Measurements from ENCODE around the gene ANKFN1. TPM values are rescaled to one million over a fixed set of nuclear protein-coding genes. Genes with fewer than 3 reads are reported as not detected.

Gene ANKFN1
- total RNA-seq, 2 donors from 2014 or later = 0.26 to 0.33 TPM

DNA sequence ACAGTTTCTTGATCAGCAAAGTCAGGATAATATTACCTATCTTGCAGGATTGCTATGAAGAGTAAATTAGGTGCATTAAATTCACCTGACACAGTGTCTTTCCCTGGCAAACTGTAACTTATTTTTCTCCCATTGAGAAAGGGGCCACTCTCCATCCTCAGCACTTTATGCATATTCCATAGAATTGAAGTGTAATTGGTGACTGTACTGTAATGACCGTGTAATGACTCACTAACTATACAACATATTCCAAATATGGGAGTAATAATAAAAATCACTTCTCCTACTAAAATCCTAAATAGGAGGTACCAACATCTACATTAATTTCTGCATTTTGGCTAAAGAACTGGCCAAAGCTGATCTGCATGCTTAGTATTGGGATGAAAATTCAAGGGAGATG is 298.4 kb downstream of the ANKFN1 start:
- DNase-seq = no peak
- WGBS, 2 donors = 76 to 77% methylated on average over 1 of the region's 1 CpG
- TF ChIP-seq, protein P1, sequence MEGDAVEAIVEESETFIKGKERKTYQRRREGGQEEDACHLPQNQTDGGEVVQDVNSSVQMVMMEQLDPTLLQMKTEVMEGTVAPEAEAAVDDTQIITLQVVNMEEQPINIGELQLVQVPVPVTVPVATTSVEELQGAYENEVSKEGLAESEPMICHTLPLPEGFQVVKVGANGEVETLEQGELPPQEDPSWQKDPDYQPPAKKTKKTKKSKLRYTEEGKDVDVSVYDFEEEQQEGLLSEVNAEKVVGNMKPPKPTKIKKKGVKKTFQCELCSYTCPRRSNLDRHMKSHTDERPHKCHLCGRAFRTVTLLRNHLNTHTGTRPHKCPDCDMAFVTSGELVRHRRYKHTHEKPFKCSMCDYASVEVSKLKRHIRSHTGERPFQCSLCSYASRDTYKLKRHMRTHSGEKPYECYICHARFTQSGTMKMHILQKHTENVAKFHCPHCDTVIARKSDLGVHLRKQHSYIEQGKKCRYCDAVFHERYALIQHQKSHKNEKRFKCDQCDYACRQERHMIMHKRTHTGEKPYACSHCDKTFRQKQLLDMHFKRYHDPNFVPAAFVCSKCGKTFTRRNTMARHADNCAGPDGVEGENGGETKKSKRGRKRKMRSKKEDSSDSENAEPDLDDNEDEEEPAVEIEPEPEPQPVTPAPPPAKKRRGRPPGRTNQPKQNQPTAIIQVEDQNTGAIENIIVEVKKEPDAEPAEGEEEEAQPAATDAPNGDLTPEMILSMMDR (IDR thresholded peaks at IDR 0.05) = no peak
- TF ChIP-seq POLR2A (IDR thresholded peaks at IDR 0.05) = no peak
- H3K36me3 ChIP-seq (replicated peaks in 1 of 2; ENCODE audit: insufficient read depth in 1 of 2, low read depth in 2 of 2) = no peaks in the 10 kb centered on the region
- H3K9me3 ChIP-seq = no peaks in the 10 kb centered on the region
- no peaks in the 10 kb centered on the region for H3K27me3 ChIP-seq
- ATAC-seq = no peak
- no peaks in the 10 kb centered on the region for H3K4me1 ChIP-seq
- intact Hi-C loops (cut with DNase I) = no loop called here
- no peak overlapping the region for H3K4me3 ChIP-seq
- no peak overlapping the region for H3K27ac ChIP-seq

DNA sequence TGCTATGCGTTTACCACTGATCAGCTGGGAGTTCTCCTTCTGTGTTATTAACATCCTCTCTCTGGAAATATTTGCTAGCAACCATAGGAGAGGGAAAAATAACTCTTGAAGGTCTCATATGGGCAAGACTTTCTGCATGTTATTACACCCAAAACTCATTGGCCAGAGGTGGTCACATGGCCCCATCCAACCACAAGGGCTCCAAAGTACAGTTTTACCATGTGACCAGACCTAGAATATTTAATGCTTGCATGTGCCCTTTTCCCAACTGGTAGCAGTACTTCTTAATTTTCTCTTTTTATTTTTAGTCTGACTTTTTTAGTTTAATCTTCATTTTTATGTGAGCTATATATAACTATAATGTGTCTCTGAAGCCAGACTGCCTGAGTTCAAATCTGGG is 299.2 kb downstream of the ANKFN1 start:
- H3K4me1 ChIP-seq = no peaks in the 10 kb centered on the region
- no peaks in the 10 kb centered on the region for H3K9me3 ChIP-seq
- no peaks in the 10 kb centered on the region for H3K36me3 ChIP-seq (replicated peaks in 1 of 2; ENCODE audit: insufficient read depth in 1 of 2, low read depth in 2 of 2)
- ATAC-seq (no peak), DNase-seq (no peak)
- no peak overlapping the region for H3K4me3 ChIP-seq
- no peaks in the 10 kb centered on the region for H3K27me3 ChIP-seq
- TF ChIP-seq POLR2A (IDR thresholded peaks at IDR 0.05) = no peak
- TF ChIP-seq, protein P1 (IDR thresholded peaks at IDR 0.05) = no peak
- 56 to 81% methylated on average over 1 of the region's 1 CpG for WGBS, 2 donors
- intact Hi-C loops (cut with DNase I) = no loop called here
- no peak overlapping the region for H3K27ac ChIP-seq

DNA sequence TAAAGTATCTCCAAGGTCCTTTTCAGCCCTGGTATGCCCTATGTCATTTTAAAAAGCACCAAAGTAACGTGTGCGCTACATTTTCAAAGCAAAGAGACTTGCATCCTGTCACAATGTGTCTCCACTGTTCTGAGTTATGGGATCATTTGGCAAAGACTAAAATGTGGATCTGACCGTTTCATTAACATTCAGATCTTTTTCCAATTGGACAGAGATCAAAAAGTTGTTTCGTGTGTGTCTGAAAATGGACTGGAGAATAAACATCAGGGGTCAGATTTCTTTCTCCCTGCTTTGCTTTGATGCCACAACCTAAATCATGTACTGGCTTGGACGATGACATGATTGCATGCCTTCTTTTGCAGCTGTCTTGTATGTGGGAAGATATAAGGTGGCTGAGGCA is 304.2 kb downstream of the ANKFN1 start:
- no peak for ATAC-seq
- WGBS, 2 donors = 45 to 51% methylated on average over 5 of the region's 5 CpGs
- TF ChIP-seq, protein P1 (IDR thresholded peaks at IDR 0.05) = no peak
- TF ChIP-seq POLR2A (IDR thresholded peaks at IDR 0.05) = no peak

DNA sequence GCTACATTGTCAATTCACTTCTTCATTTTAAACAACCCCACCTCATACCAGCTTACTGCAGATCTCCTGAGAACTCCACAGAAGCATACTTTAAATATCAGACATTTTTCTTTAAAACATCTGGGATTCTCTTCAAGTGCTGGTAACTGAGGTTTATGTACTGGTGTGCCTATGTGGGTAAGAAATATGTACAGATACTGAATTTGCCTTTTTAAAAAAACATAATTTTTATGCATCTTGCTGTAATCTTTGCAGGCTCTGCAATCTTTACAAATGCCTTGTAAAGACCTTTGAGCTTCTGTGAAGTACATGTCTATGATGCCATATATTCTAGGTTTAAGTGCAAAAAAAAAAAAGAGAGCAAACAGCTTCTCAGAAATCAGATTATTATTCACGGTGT is 312.6 kb downstream of the ANKFN1 start:
- Histone ChIP-seq H3K4me3 (no peak overlapping the region), H3K27ac (no peak overlapping the region), H3K27me3 (no peaks in the 10 kb centered on the region), H3K4me1 (no peaks in the 10 kb centered on the region), H3K36me3 (replicated peaks in 1 of 2; ENCODE audit: insufficient read depth in 1 of 2, low read depth in 2 of 2) (no peaks in the 10 kb centered on the region), H3K9me3 (no peaks in the 10 kb centered on the region)
- intact Hi-C loops (cut with DNase I) = no loop called here
- WGBS, 2 donors = 59 to 71% methylated on average over 1 of the region's 1 CpG
- no peak for DNase-seq
- ATAC-seq = no peak
- TF ChIP-seq, protein P1 (IDR thresholded peaks at IDR 0.05) = no peak
- no peak for TF ChIP-seq POLR2A (IDR thresholded peaks at IDR 0.05)

More for the DNA sequence above, 304.2 kb downstream of the ANKFN1 start:
- Histone ChIP-seq H3K36me3 (replicated peaks in 1 of 2; ENCODE audit: insufficient read depth in 1 of 2, low read depth in 2 of 2) (no peaks in the 10 kb centered on the region), H3K27me3 (no peaks in the 10 kb centered on the region), H3K9me3 (no peaks in the 10 kb centered on the region), H3K4me3 (no peak overlapping the region), H3K27ac (no peak overlapping the region), H3K4me1 (no peaks in the 10 kb centered on the region)
- intact Hi-C loops (cut with DNase I) = no loop called here
- DNase-seq = no peak

DNA sequence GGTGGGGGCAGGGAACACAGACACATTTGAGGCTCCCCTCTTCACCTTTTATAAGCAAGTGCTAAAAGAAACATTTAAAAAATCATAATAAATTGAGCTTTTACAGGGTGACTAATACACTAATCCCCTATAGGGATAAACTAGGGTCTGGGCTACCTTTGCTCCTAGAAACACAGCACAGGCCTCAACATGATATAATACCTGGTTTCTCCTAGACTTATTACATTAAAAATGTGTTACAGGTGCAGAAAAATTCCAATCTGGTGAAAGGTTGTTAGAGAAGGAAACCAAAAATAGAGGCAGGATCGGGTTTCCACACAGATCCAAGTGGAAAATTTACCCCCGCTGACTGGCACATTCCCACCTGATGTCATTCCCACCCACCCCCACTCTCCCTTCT is 315.6 kb downstream of the ANKFN1 start:
- Histone ChIP-seq H3K9me3 (peaks cover 0 to 8% (median 0%) of the 10 kb centered on the region in 3 donors), H3K27ac (no peak overlapping the region), H3K4me1 (no peaks in the 10 kb centered on the region), H3K4me3 (no peak overlapping the region), H3K36me3 (replicated peaks in 1 of 2; ENCODE audit: insufficient read depth in 1 of 2, low read depth in 2 of 2) (no peaks in the 10 kb centered on the region), H3K27me3 (no peaks in the 10 kb centered on the region)
- DNase-seq = no peak
- WGBS, 2 donors = 33 to 36% methylated on average over 2 of the region's 2 CpGs
- ATAC-seq = no peak
- intact Hi-C loops (cut with DNase I) = no loop called here
- TF ChIP-seq POLR2A (IDR thresholded peaks at IDR 0.05) = no peak
- TF ChIP-seq, protein P1 (IDR thresholded peaks at IDR 0.05) = no peak

All from body of pancreas (tissue), 4 donors.